Adipocyte (in vitro differentiated cells): Measurements from ENCODE around the gene SPATA33.

Source experiments
- DNase-seq: peaks from one replicate; pipeline ENCODE4 v3.0.0-alpha.2; 2015; ENCODE audit warnings: low read depth
- H3K27me3 ChIP-seq: replicated peaks from 2 replicates; pipeline ENCODE4 v1.7.0; 2013; ENCODE audit warnings: mild to moderate bottlenecking, low read length, moderate library complexity; ENCODE audit not compliant: control insufficient read depth, insufficient read depth
- H3K36me3 ChIP-seq: 2 replicates; pipeline ENCODE4 v1.7.0; 2013; ENCODE audit warnings: low read length, mild to moderate bottlenecking, moderate library complexity; ENCODE audit not compliant: control insufficient read depth, insufficient read depth, severe bottlenecking
- H3K4me1 ChIP-seq: 2 replicates; pipeline ENCODE4 v1.7.0; 2013; ENCODE audit warnings: mild to moderate bottlenecking, low read length, moderate library complexity; ENCODE audit not compliant: control insufficient read depth, insufficient read depth
- H3K4me3 ChIP-seq: 2 replicates; pipeline ENCODE4 v1.7.0; 2013; ENCODE audit warnings: mild to moderate bottlenecking, low read length, moderate library complexity
- H3K9ac ChIP-seq: 2 replicates; pipeline ENCODE4 v1.7.0; 2013; ENCODE audit warnings: mild to moderate bottlenecking, low read length, moderate library complexity
- H3K9me3 ChIP-seq: 2 replicates; pipeline ENCODE4 v1.7.0; 2013; ENCODE audit warnings: mild to moderate bottlenecking, low read length, moderate library complexity; ENCODE audit not compliant: control insufficient read depth

SPATA33 gene

GRCh38 chr16:89707695-89708094, 50.1 kb downstream of the SPATA33 start:
- no peak overlapping the region for H3K4me3 ChIP-seq
- peaks cover 11% of the 10 kb centered on the region for H3K36me3 ChIP-seq
- no peak overlapping the region for H3K9ac ChIP-seq
- H3K4me1 ChIP-seq = no peaks in the 10 kb centered on the region
- H3K9me3 ChIP-seq = no peaks in the 10 kb centered on the region
- DNase-seq = no peak
- H3K27me3 ChIP-seq = no peaks in the 10 kb centered on the region

DNA sequence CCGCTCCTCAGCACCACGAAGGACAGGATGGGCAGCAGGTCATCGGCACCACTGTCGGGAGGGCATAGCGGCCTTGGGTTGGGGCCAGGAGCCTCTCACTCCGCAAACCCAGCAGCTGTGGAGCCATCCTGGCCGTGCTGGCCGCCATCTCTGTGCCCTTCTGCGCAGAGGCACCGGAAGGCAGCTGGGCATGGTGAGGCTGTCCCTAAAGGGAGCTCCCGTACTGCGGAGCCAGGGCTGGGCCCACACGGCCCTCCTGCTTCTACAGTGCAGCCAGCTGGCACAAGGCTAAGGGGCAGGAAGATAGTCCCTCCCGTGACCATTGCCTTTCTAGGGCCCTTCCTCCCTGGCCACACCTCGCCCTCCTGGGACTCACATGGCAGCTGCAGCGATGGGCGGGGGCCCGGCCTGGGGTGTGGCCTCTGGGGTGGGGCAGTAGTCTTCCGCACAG, 50.9 kb downstream of the SPATA33 start:
- H3K4me3 ChIP-seq = no peak overlapping the region
- H3K4me1 ChIP-seq = no peaks in the 10 kb centered on the region
- DNase-seq = no peak
- H3K9me3 ChIP-seq = no peaks in the 10 kb centered on the region
- peaks cover 11% of the 10 kb centered on the region for H3K36me3 ChIP-seq
- H3K27me3 ChIP-seq = no peaks in the 10 kb centered on the region
- no peak overlapping the region for H3K9ac ChIP-seq

GRCh38 chr16:89709166-89709565, 51.5 kb downstream of the SPATA33 start:
- Histone ChIP-seq H3K9ac (no peak overlapping the region), H3K4me1 (no peaks in the 10 kb centered on the region), H3K9me3 (no peaks in the 10 kb centered on the region), H3K36me3 (peaks cover 11% of the 10 kb centered on the region), H3K4me3 (no peak overlapping the region), H3K27me3 (no peaks in the 10 kb centered on the region)
- no peak for DNase-seq

- H3K9me3 ChIP-seq = no peaks in the 10 kb centered on the region
- no peaks in the 10 kb centered on the region for H3K27me3 ChIP-seq
- no peaks in the 10 kb centered on the region for H3K4me1 ChIP-seq
- no peak overlapping the region for H3K4me3 ChIP-seq
- no peak overlapping the region for H3K9ac ChIP-seq
- peaks cover 11% of the 10 kb centered on the region for H3K36me3 ChIP-seq
- DNase-seq = no peak
Measured at GRCh38 chr16:89709716-89710432, 52.2 kb downstream of the SPATA33 start.

DNA sequence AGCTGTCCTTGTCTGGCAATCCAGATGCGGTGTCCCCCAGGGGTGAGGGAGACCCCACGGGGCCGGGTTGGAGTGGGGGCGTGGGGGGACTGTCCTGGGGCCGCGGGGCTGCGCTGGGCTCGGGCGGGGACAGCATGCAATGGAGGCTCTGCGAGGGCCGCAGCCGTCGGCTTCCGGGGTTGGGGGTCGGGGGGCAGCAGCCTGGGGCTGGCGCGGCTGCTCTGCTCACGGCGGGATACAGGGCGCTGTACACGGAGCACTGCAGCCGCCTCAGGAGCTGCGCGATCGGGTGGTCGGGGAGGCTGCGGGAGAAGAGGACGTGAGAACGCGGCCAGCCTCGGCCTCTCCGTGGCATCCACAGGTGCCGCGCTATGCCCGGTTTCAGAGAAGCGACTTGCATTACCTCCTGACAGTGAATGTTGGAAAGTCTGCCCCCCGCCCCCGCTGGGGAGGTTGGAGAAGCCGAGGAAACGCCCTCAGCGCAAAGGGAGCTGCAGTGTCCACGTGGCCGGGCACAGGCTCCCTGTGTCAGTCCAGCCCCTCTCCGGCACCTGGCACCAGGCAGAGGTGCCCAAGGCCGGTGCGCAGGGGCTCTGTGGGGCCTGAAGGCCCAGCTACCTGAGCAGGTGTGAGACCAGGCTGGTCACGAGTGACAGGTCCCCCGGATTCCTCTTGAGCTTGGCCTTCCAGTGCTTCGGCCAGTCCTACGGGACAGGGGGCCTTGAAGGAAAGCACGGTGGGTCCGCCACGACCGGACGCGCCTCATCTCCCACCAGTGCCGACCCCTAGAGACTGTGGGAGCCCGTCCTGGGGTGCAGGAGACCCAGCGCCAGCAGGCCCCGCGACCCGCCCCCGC, 53.3 kb downstream of the SPATA33 start:
- no peak for DNase-seq
- H3K9me3 ChIP-seq = no peaks in the 10 kb centered on the region
- no peaks in the 10 kb centered on the region for H3K27me3 ChIP-seq
- no peak overlapping the region for H3K4me3 ChIP-seq
- H3K9ac ChIP-seq = no peak overlapping the region
- no peaks in the 10 kb centered on the region for H3K4me1 ChIP-seq
- H3K36me3 ChIP-seq = peaks cover 11% of the 10 kb centered on the region

- Histone ChIP-seq H3K4me1 (no peaks in the 10 kb centered on the region), H3K27me3 (no peaks in the 10 kb centered on the region), H3K9me3 (no peaks in the 10 kb centered on the region), H3K9ac (peak overlapping the region; percentile 39), H3K36me3 (peaks cover 11% of the 10 kb centered on the region), H3K4me3 (peak overlapping the region; percentile 33)
- DNase-seq = peak; percentile 49
Measured at GRCh38 chr16:89711601-89712273, 54.1 kb downstream of the SPATA33 start.

DNA sequence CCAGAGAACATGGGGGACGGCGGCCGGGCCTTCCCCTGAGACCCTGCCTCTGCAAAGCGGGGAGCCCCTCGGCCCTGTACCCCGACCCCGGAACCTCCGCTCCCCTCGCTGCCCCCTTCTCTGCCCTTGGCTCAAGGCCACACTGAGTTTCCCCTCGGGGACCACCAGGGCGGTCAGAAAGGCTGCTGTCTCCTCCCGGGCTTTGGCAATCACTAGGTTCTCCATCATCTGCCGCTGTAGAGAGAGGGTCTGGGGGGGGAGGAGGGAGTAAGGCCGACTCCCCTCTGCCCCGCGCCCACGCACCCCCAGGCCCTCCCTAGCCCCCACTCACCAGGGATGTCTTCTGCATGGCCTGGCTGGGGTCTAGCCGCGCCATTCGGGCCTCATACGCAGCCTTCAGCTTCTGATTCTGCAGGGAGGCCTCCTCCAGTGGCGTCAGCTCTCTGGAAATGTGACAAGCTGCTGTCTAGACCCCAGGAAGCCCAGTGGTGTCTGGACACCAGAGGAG, 54.7 kb downstream of the SPATA33 start:
- Histone ChIP-seq H3K9ac (peak overlapping the region; percentile 39), H3K4me3 (peak overlapping the region; percentile 33), H3K36me3 (peaks cover 10% of the 10 kb centered on the region), H3K9me3 (no peaks in the 10 kb centered on the region), H3K4me1 (no peaks in the 10 kb centered on the region), H3K27me3 (no peaks in the 10 kb centered on the region)
- DNase-seq = no peak

- no peaks in the 10 kb centered on the region for H3K36me3 ChIP-seq
- no peaks in the 10 kb centered on the region for H3K9me3 ChIP-seq
- DNase-seq = no peak
- H3K27me3 ChIP-seq = no peaks in the 10 kb centered on the region
- H3K9ac ChIP-seq = no peak overlapping the region
- peaks cover 16% of the 10 kb centered on the region for H3K4me1 ChIP-seq
- H3K4me3 ChIP-seq = no peak overlapping the region
Measured at GRCh38 chr16:89716493-89716892, 58.9 kb downstream of the SPATA33 start.

DNA sequence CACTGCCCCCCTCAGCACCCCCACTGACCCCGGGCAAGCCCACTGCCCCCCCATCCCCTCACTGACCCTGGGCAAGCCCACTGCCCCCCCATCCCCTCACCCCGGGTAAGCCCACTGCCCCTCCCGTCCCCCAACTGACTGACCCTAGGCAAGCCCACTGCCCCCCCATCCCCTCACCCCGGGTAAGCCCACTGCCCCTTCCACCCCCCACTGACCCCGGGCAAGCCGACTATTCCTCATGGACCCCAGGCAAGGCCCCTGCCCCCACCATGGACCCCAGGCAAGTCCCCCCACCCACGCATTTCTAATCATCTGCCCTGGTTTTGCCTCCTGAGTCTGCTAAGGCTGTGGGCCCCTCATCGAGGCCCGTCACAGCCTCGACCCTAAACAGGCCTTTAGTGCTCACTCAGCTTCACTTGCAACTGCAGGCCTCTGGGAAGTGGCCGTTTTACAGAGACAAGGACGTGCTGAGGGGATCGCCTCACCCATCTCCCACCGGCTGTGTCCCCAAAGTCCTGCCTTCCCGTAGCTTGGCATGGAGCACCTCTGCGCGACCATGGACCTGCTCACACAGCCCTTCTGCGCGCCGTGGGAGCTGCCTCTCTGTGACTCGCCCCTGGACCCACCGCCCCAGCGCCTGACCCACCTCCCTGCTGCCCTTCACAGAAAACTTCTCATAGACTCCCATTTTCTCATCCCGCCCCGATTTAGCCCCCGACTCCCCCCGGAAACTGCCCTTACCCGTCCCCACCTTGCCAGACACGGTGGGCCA, 59.5 kb downstream of the SPATA33 start:
- no peaks in the 10 kb centered on the region for H3K9me3 ChIP-seq
- no peak for DNase-seq
- no peaks in the 10 kb centered on the region for H3K36me3 ChIP-seq
- no peaks in the 10 kb centered on the region for H3K27me3 ChIP-seq
- no peak overlapping the region for H3K9ac ChIP-seq
- no peak overlapping the region for H3K4me3 ChIP-seq
- peaks cover 16% of the 10 kb centered on the region for H3K4me1 ChIP-seq

- no peak for DNase-seq
Measured at GRCh38 chr16:89717688-89718505, 60.3 kb downstream of the SPATA33 start.

More at GRCh38 chr16:89717688-89718505, 60.3 kb downstream of the SPATA33 start:
- peaks cover 22% of the 10 kb centered on the region for H3K4me1 ChIP-seq
- H3K9me3 ChIP-seq = no peaks in the 10 kb centered on the region
- no peak overlapping the region for H3K4me3 ChIP-seq
- no peak overlapping the region for H3K9ac ChIP-seq
- H3K36me3 ChIP-seq = peaks cover under 1% of the 10 kb centered on the region
- no peaks in the 10 kb centered on the region for H3K27me3 ChIP-seq
